Keratinocyte (primary cell): ENCODE data around the gene SARNP. TPM values are rescaled to one million over a fixed set of nuclear protein-coding genes. Genes with fewer than 3 reads are reported as not detected.

Source experiments
- DNase-seq: peaks from one replicate; pipeline ENCODE4 v3.0.0-alpha.2; 2011; ENCODE audit warnings: low read depth, missing footprints, low spot score
- FAIRE-seq: peaks from 2 replicates; lab custom pipeline; 2011; peaks lifted over from hg19 to GRCh38; lab: Jason Lieb, UNC
- H2AFZ ChIP-seq: 2 replicates; pipeline ENCODE4 v1.6.0; 2012; ENCODE audit warnings: low read length, control low read depth, inconsistent platforms; ENCODE audit not compliant: control insufficient read depth
- H3K27ac ChIP-seq: 2 replicates; pipeline ENCODE4 v1.5.1; 2011; ENCODE audit warnings: low read length; ENCODE audit not compliant: control insufficient read depth, insufficient read depth
- H3K27me3 ChIP-seq: 3 replicates; pipeline ENCODE4 v1.6.0; 2011; ENCODE audit warnings: low read length; ENCODE audit not compliant: control insufficient read depth, insufficient read depth; ENCODE audit errors: extremely low read depth
- H3K36me3 ChIP-seq, 2 experiments: 2 replicates in 1 of 2; 3 replicates in 1 of 2; pipeline ENCODE4 v1.5.1; 2011; ENCODE audit warnings: low read length in 2 of 2, mild to moderate bottlenecking in 1 of 2; ENCODE audit not compliant: control insufficient read depth in 2 of 2, insufficient read depth in 2 of 2; ENCODE audit errors: extremely low read depth in 1 of 2
- H3K4me1 ChIP-seq: 3 replicates; pipeline ENCODE4 v1.5.1; 2011; ENCODE audit warnings: low read length; ENCODE audit not compliant: control insufficient read depth, insufficient read depth; ENCODE audit errors: extremely low read depth
- H3K4me2 ChIP-seq: 3 replicates; pipeline ENCODE4 v1.6.0; 2011; ENCODE audit warnings: low read depth, low read length; ENCODE audit not compliant: control insufficient read depth, insufficient read depth; ENCODE audit errors: extremely low read depth
- H3K4me3 ChIP-seq, 3 experiments: fragments of 200-600 bp in 1 of 3; sonication (generic) in 1 of 3; 2 replicates in 2 of 3; 3 replicates in 1 of 3; pipeline ENCODE4 v1.5.1; 2011 to 2016; ENCODE audit warnings: low read length in 3 of 3, mild to moderate bottlenecking in 3 of 3, control low read depth in 2 of 3, inconsistent platforms in 1 of 3, low read depth in 1 of 3, mixed read lengths in 1 of 3, mixed run types in 1 of 3, moderate library complexity in 1 of 3; ENCODE audit not compliant: control insufficient read depth in 2 of 3, insufficient read depth in 2 of 3; ENCODE audit errors: extremely low read depth in 1 of 3
- H3K79me2 ChIP-seq: 2 replicates; pipeline ENCODE4 v1.6.0; 2012; ENCODE audit warnings: low read length; ENCODE audit not compliant: control insufficient read depth, insufficient read depth
- H3K9ac ChIP-seq: 3 replicates; pipeline ENCODE4 v1.6.0; 2011; ENCODE audit warnings: low read length; ENCODE audit not compliant: control insufficient read depth, insufficient read depth; ENCODE audit errors: extremely low read depth
- H3K9me1 ChIP-seq: 3 replicates; pipeline ENCODE4 v1.6.0; 2011; ENCODE audit warnings: low read length; ENCODE audit not compliant: control insufficient read depth, insufficient read depth; ENCODE audit errors: extremely low read depth
- H3K9me3 ChIP-seq: 2 replicates; pipeline ENCODE4 v1.5.1; 2012; ENCODE audit warnings: low read depth, low read length; ENCODE audit not compliant: control insufficient read depth
- H4K20me1 ChIP-seq: 3 replicates; pipeline ENCODE4 v1.6.0; 2011; ENCODE audit warnings: low read length; ENCODE audit not compliant: control insufficient read depth, insufficient read depth; ENCODE audit errors: extremely low read depth
- CTCF ChIP-seq, 3 experiments: IDR thresholded peaks in 1 of 3; conservative IDR thresholded peaks in 1 of 3; optimal IDR thresholded peaks in 1 of 3; 2 replicates in 2 of 3; 3 replicates in 1 of 3; pipeline versions ENCODE3 to v1.5.1; 2011; ENCODE audit warnings: low read length in 3 of 3, mild to moderate bottlenecking in 3 of 3, moderate library complexity in 2 of 3, control low read depth in 1 of 3, inconsistent platforms in 1 of 3; ENCODE audit not compliant: insufficient read depth in 2 of 3; ENCODE audit errors: extremely low read depth in 1 of 3
- EZH2 ChIP-seq: IDR thresholded peaks from one replicate; pipeline ENCODE4 v1.6.1; 2012; ENCODE audit warnings: inconsistent platforms, mild to moderate bottlenecking, low read length, moderate library complexity
- dilution Hi-C: fragments of 300-500 bp; cut with MboI; formaldehyde crosslinking; loops from one replicate; pipeline ENCODE4 v1.7.0; 2020; ENCODE audit warnings: low sequenced_read_pairs; ENCODE audit not compliant: extremely low pct_ligation_motif_present
- polyA plus RNA-seq, 5 experiments: library from polyadenylated mRNA; depleted of rRNA in 3 of 5; stranded (reverse) in 3 of 5; stranded (forward) in 1 of 5; unstranded in 1 of 5; fragments of >200 nt; gene quantifications; 1 replicate in 1 of 5; 2 replicates in 3 of 5; 3 replicates in 1 of 5; pipeline versions ENCODE4 v1.2.1 to v1.2.3, GENCODE V29; 2011 to 2012; ENCODE audit warnings: missing spikeins in 2 of 5, low read depth in 1 of 5, low replicate concordance in 1 of 5

SARNP gene
- polyA plus RNA-seq, 1 donor (not counting 4 experiments of a cell fraction or from before 2014, with no cell fraction given), result 168 TPM

GRCh38 chr12:55733858-55734257 lies 83.7 kb downstream of the SARNP start:
- H3K4me2 ChIP-seq, result no peak overlapping the region
- H3K27me3 ChIP-seq, result no peaks in the 10 kb centered on the region
- peaks cover 22% of the 10 kb centered on the region for H3K4me1 ChIP-seq
- no peak overlapping the region for H3K27ac ChIP-seq
- no peaks in the 10 kb centered on the region for H3K9me3 ChIP-seq
- dilution Hi-C loops, result no loop called here
- no peaks in the 10 kb centered on the region for H4K20me1 ChIP-seq
- TF ChIP-seq CTCF (optimal IDR thresholded peaks at IDR 0.05 in 1 of 3, IDR thresholded peaks at IDR 0.05 in 1 of 3, conservative IDR thresholded peaks at IDR 0.05 in 1 of 3; ENCODE audit: extremely low read depth in 1 of 3, insufficient read depth in 2 of 3, low read length in 3 of 3), result no peak
- no peak for TF ChIP-seq EZH2
- H3K36me3 ChIP-seq, result no peaks in the 10 kb centered on the region
- H3K9me1 ChIP-seq, result no peaks in the 10 kb centered on the region
- no peak overlapping the region for H2AFZ ChIP-seq
- no peak overlapping the region for H3K9ac ChIP-seq
- H3K79me2 ChIP-seq, result peaks cover 3% of the 10 kb centered on the region
- FAIRE-seq (no peak), DNase-seq (no peak)
- no peak overlapping the region for H3K4me3 ChIP-seq

DNA sequence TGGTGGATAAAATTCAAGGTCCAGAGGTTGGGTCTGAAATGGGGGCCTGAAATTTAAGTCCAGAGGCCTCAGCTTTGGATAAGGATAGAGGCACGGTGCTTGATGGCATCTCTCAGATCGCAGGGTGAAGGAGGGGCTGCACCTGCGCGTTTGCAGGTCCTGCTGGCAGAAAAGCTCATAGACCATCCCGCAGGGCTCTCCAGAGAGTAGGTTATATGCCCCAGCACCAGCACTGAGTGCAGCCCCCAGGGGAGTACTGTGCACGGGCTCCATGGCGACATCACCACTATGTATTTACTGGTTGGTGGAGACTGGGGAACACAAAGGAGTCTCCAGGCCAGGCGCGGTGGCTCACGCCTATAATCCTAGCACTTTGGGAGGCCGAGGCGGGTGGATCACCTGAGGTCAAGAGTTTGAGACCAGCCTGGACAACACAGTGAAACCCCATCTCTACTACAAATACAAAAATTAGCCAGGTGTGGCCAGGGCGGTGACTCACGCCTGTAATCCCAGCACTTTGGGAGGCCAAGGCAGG lies 84.4 kb downstream of the SARNP start:
- H3K79me2 ChIP-seq, result peaks cover 4% of the 10 kb centered on the region
- DNase-seq (no peak), FAIRE-seq (no peak)
- H3K9me1 ChIP-seq, result no peaks in the 10 kb centered on the region
- H4K20me1 ChIP-seq, result no peaks in the 10 kb centered on the region
- H3K36me3 ChIP-seq, result no peaks in the 10 kb centered on the region
- H3K9me3 ChIP-seq, result no peaks in the 10 kb centered on the region
- H3K4me1 ChIP-seq, result peaks cover 19% of the 10 kb centered on the region
- no peak for TF ChIP-seq EZH2
- no peak for TF ChIP-seq CTCF (optimal IDR thresholded peaks at IDR 0.05 in 1 of 3, IDR thresholded peaks at IDR 0.05 in 1 of 3, conservative IDR thresholded peaks at IDR 0.05 in 1 of 3; ENCODE audit: extremely low read depth in 1 of 3, insufficient read depth in 2 of 3, low read length in 3 of 3)
- H3K4me3 ChIP-seq, result no peak overlapping the region
- no peaks in the 10 kb centered on the region for H3K27me3 ChIP-seq
- H2AFZ ChIP-seq, result no peak overlapping the region
- H3K4me2 ChIP-seq, result no peak overlapping the region
- H3K27ac ChIP-seq, result no peak overlapping the region
- H3K9ac ChIP-seq, result no peak overlapping the region
- dilution Hi-C loops, result no loop called here
